HepG2 (cell line): ENCODE data around the gene C16orf95. TPM values are rescaled to one million over a fixed set of nuclear protein-coding genes. Genes with fewer than 3 reads are reported as not detected.

Source experiments
- ATAC-seq: fragments of 200-7000 bp; cut with Tn5 transposase; 3 replicates; pipeline ENCODE4 v1.9.1; 2020; ENCODE audit warnings: mild to moderate bottlenecking, moderate library complexity
- BruUV-seq: library from RNA; stranded (reverse); fragments of 400-500 nt; replicated peaks from 2 replicates; lab custom pipeline; 2021; lab: Mats Ljungman, UMichigan
- CTCF ChIA-PET: fragments of 300-600 bp; formaldehyde crosslinking; extraction: SDS; loops from one replicate; lab custom pipeline; 2021; ENCODE audit warnings: low total read pairs, inconsistent platforms, low intra/inter-chr PET ratio; lab: Yijun Ruan, JAX
- POLR2A ChIA-PET: fragments of 350-600 bp; sonication (Branson Sonifier 250); formaldehyde crosslinking; loops from one replicate; lab custom pipeline; 2020; ENCODE audit warnings: antibody characterized with exemption, inconsistent platforms; lab: Yijun Ruan, JAX
- DNase-seq: peaks from one replicate; pipeline ENCODE4 v3.0.0-alpha.2; 2015; ENCODE audit warnings: low spot score
- FAIRE-seq: peaks from 3 replicates; lab custom pipeline; 2011; peaks lifted over from hg19 to GRCh38; lab: Jason Lieb, UNC
- H2AFZ ChIP-seq: one replicate; pipeline ENCODE4 v1.6.1; 2011; ENCODE audit warnings: low read length, inconsistent platforms
- H3K27ac ChIP-seq: fragments of 300-600 bp; 3 replicates; pipeline ENCODE4 v1.8.0; 2011; ENCODE audit warnings: mixed run types, mild to moderate bottlenecking, mixed read lengths, low read length, inconsistent platforms; ENCODE audit not compliant: insufficient read depth; ENCODE audit errors: extremely low read length
- H3K27me3 ChIP-seq, 2 experiments: fragments of 200-600 bp in 1 of 2; 2 replicates in 1 of 2; 3 replicates in 1 of 2; pipeline versions ENCODE4 v1.6.0 to v1.8.0; 2011; ENCODE audit warnings: low read length in 2 of 2, mild to moderate bottlenecking in 2 of 2, moderate library complexity in 2 of 2, inconsistent platforms in 1 of 2; ENCODE audit not compliant: insufficient read depth in 2 of 2, control insufficient read depth in 1 of 2
- H3K36me3 ChIP-seq, 2 experiments: fragments of 200-600 bp in 1 of 2; replicated peaks in 1 of 2; 2 replicates in 1 of 2; 3 replicates in 1 of 2; pipeline versions ENCODE4 v1.5.1 to v1.8.0; 2011; ENCODE audit warnings: low read length in 2 of 2, inconsistent platforms in 1 of 2; ENCODE audit not compliant: insufficient read depth in 2 of 2, control insufficient read depth in 1 of 2
- H3K4me1 ChIP-seq: 2 replicates; pipeline ENCODE4 v1.5.1; 2012; ENCODE audit warnings: low read length, inconsistent platforms; ENCODE audit not compliant: insufficient read depth
- H3K4me2 ChIP-seq: 2 replicates; pipeline ENCODE4 v1.6.0; 2011; ENCODE audit warnings: low read depth, low read length, inconsistent platforms
- H3K4me3 ChIP-seq, 3 experiments: fragments of 200-600 bp in 1 of 3; sonication (generic), shearing (Covaris generic) in 1 of 3; replicated peaks in 1 of 3; 2 replicates each; pipeline ENCODE4 v1.5.1; 2011 to 2016; ENCODE audit warnings: low read length in 3 of 3, inconsistent platforms in 2 of 3, low read depth in 2 of 3, mild to moderate bottlenecking in 2 of 3, control low read depth in 1 of 3, mixed read lengths in 1 of 3; ENCODE audit not compliant: insufficient read depth in 1 of 3
- H3K79me2 ChIP-seq: one replicate; pipeline ENCODE4 v1.6.1; 2011; ENCODE audit warnings: low read length, inconsistent platforms; ENCODE audit not compliant: insufficient read depth
- H3K9ac ChIP-seq: 2 replicates; pipeline ENCODE4 v1.6.0; 2011; ENCODE audit warnings: mild to moderate bottlenecking, low read depth, low read length, inconsistent platforms; ENCODE audit not compliant: insufficient read depth
- H3K9me3 ChIP-seq: 2 replicates; pipeline ENCODE4 v1.5.1; 2012; ENCODE audit warnings: mild to moderate bottlenecking, low read length
- H4K20me1 ChIP-seq: 2 replicates; pipeline ENCODE4 v1.6.0; 2011; ENCODE audit warnings: inconsistent platforms, mild to moderate bottlenecking, low read length, moderate library complexity; ENCODE audit not compliant: insufficient read depth
- AGO1 ChIP-seq: fragments of 200-400 bp; formaldehyde crosslinking; IDR thresholded peaks from 2 replicates; pipeline ENCODE4 v1.6.1; 2017; ENCODE audit warnings: mild to moderate bottlenecking, low read depth, low read length, moderate library complexity; ENCODE audit not compliant: poor library complexity, severe bottlenecking
- AGO2 ChIP-seq: fragments of 200-400 bp; formaldehyde crosslinking; optimal IDR thresholded peaks from 2 replicates; pipeline ENCODE3; 2017; ENCODE audit warnings: mild to moderate bottlenecking, low read depth, low read length, moderate library complexity
- CCAR2 ChIP-seq: fragments of 200-400 bp; formaldehyde crosslinking; optimal IDR thresholded peaks from 2 replicates; pipeline ENCODE3; 2018; ENCODE audit warnings: low read depth, mild to moderate bottlenecking, low read length, moderate library complexity
- CHCHD3 ChIP-seq: sonication (generic); formaldehyde crosslinking; IDR thresholded peaks from 2 replicates; pipeline ENCODE4 v1.8.0; 2022; ENCODE audit warnings: mild to moderate bottlenecking, missing genetic modification reagents, moderate library complexity
- ELF3 ChIP-seq: IDR thresholded peaks from 2 replicates; pipeline ENCODE4 v1.6.1; 2016; ENCODE audit warnings: missing genetic modification reagents, missing compliant biosample characterization
- MBNL3 ChIP-seq: fragments of 250-450 bp; sonication (Bioruptor Pico); conservative IDR thresholded peaks from 2 replicates; pipeline ENCODE4 v1.8.0; 2022; ENCODE audit warnings: mild to moderate bottlenecking, inconsistent platforms
- POLR2AphosphoS2 ChIP-seq: IDR thresholded peaks from 2 replicates; pipeline ENCODE4 v1.6.1; 2011; ENCODE audit warnings: low read depth, low read length, improper control_type of control experiment
- RAD51 ChIP-seq: fragments of 450-650 bp; IDR thresholded peaks from 2 replicates; pipeline ENCODE4 v1.6.1; 2016; ENCODE audit warnings: borderline replicate concordance
- RBM39 ChIP-seq: fragments of 200-400 bp; formaldehyde crosslinking; IDR thresholded peaks from one replicate; pipeline ENCODE4 v1.6.1; 2018; ENCODE audit warnings: antibody characterized with exemption, mild to moderate bottlenecking, low read depth, low read length; ENCODE audit not compliant: poor library complexity, severe bottlenecking
- SRF ChIP-seq: IDR thresholded peaks from 2 replicates; pipeline ENCODE4 v1.6.1; 2011; ENCODE audit warnings: mild to moderate bottlenecking, low read depth, low read length, moderate library complexity
- SRSF4 ChIP-seq: fragments of 200-400 bp; formaldehyde crosslinking; IDR thresholded peaks from one replicate; pipeline ENCODE4 v1.6.1; 2018; ENCODE audit warnings: mild to moderate bottlenecking, low read depth, low read length, moderate library complexity; ENCODE audit not compliant: poor library complexity, severe bottlenecking
- TCF7 ChIP-seq: sonication (generic); IDR thresholded peaks from 2 replicates; pipeline ENCODE4 v1.6.1; 2016; ENCODE audit warnings: antibody characterized with exemption, low read depth
- TFAP4 ChIP-seq: sonication (generic); IDR thresholded peaks from 2 replicates; pipeline ENCODE4 v1.6.1; 2016; ENCODE audit warnings: low read depth, borderline replicate concordance
- TRAFD1 ChIP-seq: sonication (generic); formaldehyde crosslinking; IDR thresholded peaks from 2 replicates; pipeline ENCODE4 v1.5.1; 2020; ENCODE audit warnings: missing genetic modification reagents, mild to moderate bottlenecking, borderline replicate concordance
- U2AF1 ChIP-seq: fragments of 200-400 bp; formaldehyde crosslinking; optimal IDR thresholded peaks from 2 replicates; pipeline ENCODE3; 2017; ENCODE audit warnings: mild to moderate bottlenecking, low read depth, low read length
- ZKSCAN5 ChIP-seq: sonication (generic); formaldehyde crosslinking; IDR thresholded peaks from 2 replicates; pipeline ENCODE4 v1.5.1; 2020; ENCODE audit warnings: mild to moderate bottlenecking, missing genetic modification reagents
- ZNF704 ChIP-seq: sonication (generic); formaldehyde crosslinking; IDR thresholded peaks from 2 replicates; pipeline ENCODE4 v1.8.1; 2023; ENCODE audit warnings: mild to moderate bottlenecking, inconsistent platforms, moderate library complexity, missing genetic modification reagents, borderline replicate concordance
- ZNF747 ChIP-seq: sonication (generic); formaldehyde crosslinking; IDR thresholded peaks from 2 replicates; pipeline ENCODE4 v1.8.1; 2023; ENCODE audit warnings: missing genetic modification reagents, mild to moderate bottlenecking, borderline replicate concordance
- WGBS: methylation state at CpG from one replicate; pipeline ENCODE4 v1.1.6; 2017; ENCODE audit warnings: low lambda C conversion rate; 5-methylcytosine and 5-hydroxymethylcytosine counted together
- in situ Hi-C: cut with HindIII; loops from 2 replicates; pipeline ENCODE4 v1.10.0; 2017; ENCODE audit warnings: low pct_unique_long_range_greater_than_20kb; ENCODE audit not compliant: extremely low pct_ligation_motif_present
- intact Hi-C: fragments of 100-400 bp; cut with micrococcal nuclease; formaldehyde crosslinking; loops from one replicate; pipeline ENCODE4 v1.10.0; 2022; ENCODE audit not compliant: unreplicated experiment
- polyA plus RNA-seq, 8 experiments: library from polyadenylated mRNA; depleted of rRNA in 3 of 8; stranded (reverse) in 7 of 8; unstranded in 1 of 8; fragments of >200 nt; fragmentation: Illumina TruSeq in 4 of 8; extraction: Trizol in 4 of 8; gene quantifications; 2 replicates each; pipeline versions ENCODE4 v1.2.1 to v1.2.3, GENCODE V29; 2011 to 2016; ENCODE audit warnings: low read depth in 4 of 8, missing spikeins in 1 of 8, mixed read lengths in 1 of 8; ENCODE audit not compliant: insufficient read depth in 1 of 8
- total RNA-seq, 5 experiments: library from RNA; depleted of rRNA; stranded (reverse); fragments of >200 nt; fragmentation: Illumina TruSeq; extraction: Trizol; gene quantifications; 2 replicates each; pipeline ENCODE4 v1.2.3, GENCODE V29; 2016; ENCODE audit warnings: low read depth in 1 of 5

Gene C16orf95
- total and polyA plus RNA-seq, 2 of the 13 experiments (the other 11 are each of a cell fraction or from before 2014, with no cell fraction given): 2.8 to 8.6 TPM

- FAIRE-seq: no peak
- BruUV-seq: no TSS peak
- H3K27ac ChIP-seq: no peak overlapping the region
Observed at GRCh38 chr16:87353613-87354012, 36.4 kb upstream of the C16orf95 start.

GRCh38 chr16:87352818-87353217 is 35.6 kb upstream of the C16orf95 start:
- no peak for FAIRE-seq
- BruUV-seq: no TSS peak
- WGBS: 95% methylated on average over 14 of the region's 15 CpGs
- TF ChIP-seq ZNF747 (CRISPR knock-in tag) (no peak), TCF7 (no peak), SRF (no peak), ZKSCAN5 (CRISPR knock-in tag) (no peak), CHCHD3 (CRISPR knock-in tag) (no peak), RAD51 (no peak), TRAFD1 (CRISPR knock-in tag) (no peak), TFAP4 (no peak), MBNL3 (CRISPR knock-in tag) (no peak), ELF3 (CRISPR knock-in tag) (no peak), CCAR2 (no peak), AGO1 (no peak), RBM39 (no peak), ZNF704 (CRISPR knock-in tag) (no peak)

More at GRCh38 chr16:87353613-87354012, 36.4 kb upstream of the C16orf95 start:
- H3K27me3 ChIP-seq: no peaks in the 10 kb centered on the region
- H3K36me3 ChIP-seq: peaks cover 39 to 88% of the 10 kb centered on the region in 2 experiments
- in situ Hi-C loops (no loop called here), intact Hi-C loops (loop anchor here (2.0 kb wide), 1 partner anchor 17 kb away; no protein-coding TSS in a partner anchor)
- peaks cover 45% of the 10 kb centered on the region for H3K4me1 ChIP-seq
- ATAC-seq: no peak
- no peak overlapping the region for H3K9ac ChIP-seq
- no peak for DNase-seq
- H3K79me2 ChIP-seq: peaks cover 93% of the 10 kb centered on the region
- H3K4me3 ChIP-seq: no peak overlapping the region
- no peak overlapping the region for H3K4me2 ChIP-seq
- peaks cover 94% of the 10 kb centered on the region for H4K20me1 ChIP-seq
- ChIA-PET CTCF (no interaction called here), POLR2A (interaction anchor here (18.0 kb wide), 1 partner anchor 25 kb away, joined by 265 read pairs; the partner anchor contains the start of gene FBXO31)
- H2AFZ ChIP-seq: no peak overlapping the region
- TF ChIP-seq AGO2 (peak; percentile 68), POLR2AphosphoS2 (no peak), SRSF4 (no peak), U2AF1 (no peak)
- H3K9me3 ChIP-seq: no peaks in the 10 kb centered on the region
- 96% methylated on average over 13 of the region's 17 CpGs for WGBS

More at GRCh38 chr16:87352818-87353217, 35.6 kb upstream of the C16orf95 start:
- no peaks in the 10 kb centered on the region for H3K9me3 ChIP-seq
- no peaks in the 10 kb centered on the region for H3K27me3 ChIP-seq
- H3K4me3 ChIP-seq: no peak overlapping the region
- H2AFZ ChIP-seq: no peak overlapping the region
- H3K36me3 ChIP-seq: peaks cover 38 to 88% of the 10 kb centered on the region in 2 experiments
- H3K9ac ChIP-seq: no peak overlapping the region
- DNase-seq (no peak), ATAC-seq (no peak)
- H3K4me2 ChIP-seq: no peak overlapping the region
- peaks cover 94% of the 10 kb centered on the region for H4K20me1 ChIP-seq
- H3K4me1 ChIP-seq: peaks cover 37% of the 10 kb centered on the region
- in situ Hi-C loops: no loop called here
- peaks cover 94% of the 10 kb centered on the region for H3K79me2 ChIP-seq
- POLR2A ChIA-PET: no interaction called here
- H3K27ac ChIP-seq: no peak overlapping the region
- CTCF ChIA-PET: no interaction called here
- intact Hi-C loops: no loop called here
